ENCODE data around the gene OVOL1.

OVOL1 gene

GRCh38 chr11:65778431-65778900 lies 8.4 kb upstream of the OVOL1 start:
- DNase-seq: no peak

DNA sequence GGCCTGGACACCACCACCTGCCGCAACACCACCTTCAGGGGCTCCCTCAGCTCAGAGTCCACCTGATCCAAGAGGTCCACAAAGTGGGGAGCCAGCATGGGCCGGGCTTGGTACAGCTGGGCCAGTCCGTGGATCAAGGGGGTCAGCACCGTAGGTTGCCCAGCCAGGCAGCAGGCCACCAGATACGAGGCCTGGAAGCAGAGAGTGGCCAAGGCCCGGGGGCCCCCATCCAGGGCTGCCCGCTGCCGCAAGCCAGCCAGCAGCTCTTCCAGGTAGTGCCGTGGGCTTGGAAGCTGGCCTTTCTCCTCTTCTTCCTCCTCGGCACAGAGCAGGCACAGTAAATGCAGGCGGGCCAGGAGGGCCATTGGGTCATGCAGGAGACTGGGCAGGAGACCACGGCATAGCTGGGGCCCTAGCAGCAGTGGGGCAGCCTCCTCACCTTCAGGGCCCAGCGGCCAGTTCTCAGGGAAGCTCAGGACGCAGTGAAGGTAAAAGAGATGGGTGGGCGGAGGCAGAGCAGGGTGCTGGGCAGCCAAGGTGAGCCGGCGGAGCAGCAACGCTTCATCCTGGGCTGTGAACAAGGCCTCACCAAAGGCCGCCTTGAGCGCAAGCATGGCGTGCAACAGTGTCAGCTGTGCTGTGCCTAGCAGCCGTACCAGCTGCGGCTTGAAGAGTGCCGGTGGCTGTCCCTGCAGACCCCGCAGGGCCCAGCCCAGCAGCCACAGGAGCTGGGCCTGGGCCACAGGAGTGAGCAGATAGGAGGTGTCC lies 7.8 kb upstream of the OVOL1 start:
- no peak for DNase-seq

DNA sequence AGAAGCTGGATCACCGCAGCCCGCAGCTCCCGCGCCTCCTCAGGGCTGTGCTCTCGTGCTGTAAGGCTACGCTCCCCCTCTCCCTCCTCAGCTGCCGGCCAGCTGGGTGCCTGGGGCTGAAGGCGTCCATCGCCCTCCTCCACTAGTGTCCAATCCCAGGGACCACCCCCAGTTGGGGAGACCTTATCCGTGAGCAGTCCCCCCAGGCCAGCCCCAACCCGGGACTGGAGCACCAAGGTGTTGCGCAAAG lies 7.3 kb upstream of the OVOL1 start:
- no peak for DNase-seq

GRCh38 chr11:65779919-65780769 lies 6.7 kb upstream of the OVOL1 start:
- peak; percentile 54 for DNase-seq

DNA sequence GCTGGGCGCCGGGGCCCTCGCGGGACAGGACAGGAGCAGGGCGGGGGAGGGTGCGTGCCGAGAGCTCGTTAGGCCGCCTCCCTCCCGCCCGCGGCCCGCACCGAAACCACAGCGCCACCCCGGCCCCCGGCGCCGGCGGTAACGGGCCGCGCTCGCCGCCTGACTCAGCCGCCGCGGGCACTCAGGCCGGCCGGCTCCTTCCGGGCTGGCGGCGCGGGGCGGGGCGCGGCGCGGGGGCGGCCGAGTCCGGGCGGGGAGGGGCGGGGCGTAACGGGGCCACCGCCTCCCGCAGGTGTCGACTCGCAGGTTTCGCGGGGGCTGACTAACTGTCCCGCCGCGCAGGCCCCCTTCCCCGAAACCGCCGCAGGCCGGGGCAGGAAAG lies 6.1 kb upstream of the OVOL1 start, which contains the start of gene AP5B1:
AP5B1 (minus strand) TSS at position 207 of the 382 bp plus-strand sequence. CDS start 385 bp downstream, outside the sequence.
- no peak for DNase-seq

GRCh38 chr11:65781152-65781961 lies 5.5 kb upstream of the OVOL1 start:
- DNase-seq: no peak

DNA sequence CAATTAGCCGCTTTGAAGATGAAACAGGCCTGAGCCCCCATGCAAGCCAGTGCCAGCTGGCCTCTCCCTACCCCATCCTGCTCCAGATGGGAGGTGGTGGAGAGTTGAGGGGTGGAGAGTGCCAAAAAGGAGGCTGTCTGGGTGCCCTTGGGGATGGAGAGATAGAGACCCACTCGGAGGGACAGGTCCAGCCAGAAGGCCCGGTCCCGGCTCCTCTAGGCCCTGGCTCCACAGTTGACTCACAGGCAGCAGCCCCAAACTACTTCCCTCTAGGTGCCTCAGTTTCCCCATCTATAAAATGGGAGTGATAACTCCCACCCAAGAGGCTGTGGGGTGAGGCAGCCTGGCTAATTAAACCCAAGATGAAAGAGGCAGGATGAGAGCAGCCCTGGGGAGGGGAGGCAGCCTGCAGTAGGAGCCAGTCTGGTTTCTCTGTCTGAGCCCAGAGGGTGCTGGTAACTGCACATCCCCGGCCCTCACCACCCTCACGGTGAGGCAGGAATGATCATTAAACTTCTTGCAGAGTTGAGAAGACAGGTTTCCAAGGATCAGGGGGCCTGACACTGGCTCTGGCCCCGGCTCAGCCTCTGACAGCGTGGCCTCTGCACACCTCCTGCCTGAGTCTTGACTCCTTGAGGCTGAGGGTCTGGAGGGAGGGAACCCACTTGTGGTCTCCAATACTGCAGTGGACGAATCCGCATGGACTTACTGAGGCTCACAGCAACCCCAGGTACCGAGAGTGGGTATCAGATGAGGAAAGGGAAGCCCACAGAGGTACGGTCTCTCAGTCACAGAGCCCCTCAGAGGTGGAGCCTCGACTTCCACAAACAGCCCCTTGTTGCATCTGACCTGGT lies 4.7 kb upstream of the OVOL1 start:
- no peak for DNase-seq

DNA sequence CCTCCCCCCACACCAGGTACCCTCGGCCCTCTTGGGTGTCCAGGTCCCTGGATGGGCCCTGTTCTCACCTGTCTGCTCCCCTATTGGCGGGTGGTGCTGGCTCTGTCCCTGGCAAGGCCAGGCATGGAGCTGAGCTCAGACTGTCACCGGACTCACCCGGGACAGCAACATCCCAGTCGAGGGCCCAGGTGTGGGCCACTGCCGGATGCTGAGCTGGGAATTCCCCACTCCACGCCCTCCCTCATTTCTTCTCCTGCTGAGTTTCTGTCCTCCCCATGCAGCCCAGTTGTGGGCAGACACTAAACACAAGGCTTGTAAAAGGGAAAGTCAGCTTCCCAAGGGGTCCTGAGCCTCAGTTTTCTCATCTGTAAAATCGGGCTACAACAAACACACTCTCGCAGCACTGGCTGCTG lies 4.0 kb upstream of the OVOL1 start:
- no peak for DNase-seq

DNA sequence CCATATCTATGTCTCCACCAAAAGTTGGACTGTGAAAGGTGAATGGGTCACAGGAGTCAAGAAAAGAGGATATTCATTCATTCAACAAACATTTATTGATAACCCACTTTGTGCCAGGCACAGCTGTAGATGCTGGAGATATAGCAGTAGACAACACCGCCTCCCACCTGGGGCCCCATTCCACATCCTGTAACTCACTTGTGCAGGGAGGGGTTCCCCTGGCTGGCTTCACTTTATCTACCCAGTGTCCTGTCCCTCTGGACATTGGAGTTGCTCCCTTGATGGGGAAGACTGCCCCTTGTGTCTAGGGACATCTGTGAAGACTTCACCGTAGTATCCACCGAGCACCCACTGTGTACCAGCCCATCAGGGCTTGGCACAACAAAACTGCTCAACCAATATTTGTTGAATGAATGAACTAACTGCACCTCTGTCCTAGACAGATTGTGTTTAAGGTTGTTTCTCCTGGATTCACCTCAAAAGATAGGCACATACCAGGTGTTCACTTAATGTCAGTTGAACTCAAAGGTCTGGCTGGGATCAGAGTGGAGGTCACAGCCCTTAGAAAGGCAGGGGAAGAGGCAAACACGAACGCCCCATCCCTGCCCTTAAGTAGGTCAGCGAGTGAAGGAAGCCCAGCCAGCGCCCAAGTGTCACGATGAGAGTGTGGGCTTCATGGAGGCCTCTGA lies 1.4 kb upstream of the OVOL1 start:
- no peak for DNase-seq

DNA sequence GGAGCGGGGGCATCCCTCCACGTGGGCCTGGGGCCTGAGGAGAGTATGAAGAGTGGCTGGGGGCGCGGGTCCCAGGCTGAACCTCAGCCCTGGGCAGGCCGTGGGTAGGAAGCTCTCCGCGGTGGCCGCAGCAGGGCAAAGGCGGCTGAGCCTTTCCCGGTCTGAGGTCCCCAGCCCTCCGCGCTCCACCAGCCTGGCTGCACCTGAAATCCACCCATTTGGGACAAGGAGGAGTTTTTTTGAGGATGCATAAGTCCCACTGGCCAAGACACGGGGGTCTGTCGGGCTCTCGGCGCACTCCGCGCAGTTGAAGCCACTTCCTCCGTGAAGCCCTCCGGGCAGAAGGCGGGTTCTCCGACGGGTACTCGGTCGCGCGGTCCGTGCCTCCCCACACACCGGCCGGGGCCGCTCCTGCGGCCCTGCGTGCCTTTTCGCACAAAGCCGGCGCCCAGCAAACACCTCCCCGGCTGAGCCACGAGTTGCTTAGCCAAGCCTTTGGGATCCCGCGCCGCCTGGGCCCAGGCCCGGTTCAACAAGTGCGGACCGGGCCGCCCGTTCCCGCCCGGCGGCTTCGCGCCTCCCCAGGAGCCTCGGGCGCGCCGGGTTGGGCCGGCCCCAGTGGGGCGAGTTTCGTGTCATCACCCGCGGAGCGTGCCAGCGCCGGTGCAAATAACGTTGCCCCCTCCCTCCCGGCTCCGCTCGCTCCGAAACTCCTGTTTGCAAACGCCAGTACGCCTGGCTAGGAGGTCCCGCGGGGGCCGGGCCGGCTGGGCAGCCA lies 666 bp upstream of the OVOL1 start:
- DNase-seq: no peak

DNA sequence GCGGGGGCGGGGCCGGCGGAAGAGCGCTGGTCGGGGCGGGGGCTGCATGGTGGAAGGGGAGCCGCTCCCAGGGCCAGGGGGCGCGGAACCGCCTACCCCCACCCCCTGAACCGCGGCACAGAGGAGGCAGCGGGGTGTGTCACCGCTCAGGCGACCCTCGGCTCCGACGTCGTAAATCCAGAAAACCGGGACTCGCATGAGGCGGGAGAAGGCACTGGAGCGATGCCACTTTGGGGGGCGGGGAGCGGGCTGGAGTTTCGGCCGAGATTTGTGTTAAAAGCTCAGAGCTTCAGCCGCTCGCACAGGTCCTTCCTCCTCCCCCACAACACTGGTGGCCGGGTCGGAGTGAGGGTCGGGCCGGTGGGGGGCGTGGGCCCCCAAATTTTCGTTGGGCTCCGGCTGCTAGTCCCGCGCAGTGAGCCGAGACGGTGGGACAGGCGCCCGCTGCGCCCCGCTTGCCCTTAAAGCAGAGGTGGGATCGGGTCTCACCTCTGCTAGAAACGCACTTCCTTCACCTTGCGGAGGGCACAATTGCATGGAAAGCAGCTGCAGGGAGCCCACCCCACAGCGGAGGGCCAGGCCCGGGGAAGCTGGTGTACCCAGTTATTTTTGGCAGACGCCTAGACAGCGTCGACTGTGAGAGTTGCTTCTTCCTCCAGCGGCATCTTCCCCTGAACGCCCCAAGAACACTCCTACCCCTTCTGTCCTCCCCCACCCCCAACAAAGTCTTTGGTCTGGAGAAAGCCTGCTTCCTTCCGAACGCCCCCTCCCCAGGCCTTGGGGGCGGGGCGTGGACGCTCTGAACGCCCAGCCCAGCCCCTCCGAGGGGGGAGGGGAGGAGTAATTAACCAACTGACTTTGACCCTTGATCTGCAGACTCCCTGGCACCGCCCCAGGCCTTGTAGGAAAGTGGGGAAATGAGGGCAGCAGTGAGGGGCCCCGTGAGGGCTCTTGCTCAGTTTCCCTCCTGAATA lies 1.1 kb downstream of the OVOL1 start:
- no peak for DNase-seq

DNA sequence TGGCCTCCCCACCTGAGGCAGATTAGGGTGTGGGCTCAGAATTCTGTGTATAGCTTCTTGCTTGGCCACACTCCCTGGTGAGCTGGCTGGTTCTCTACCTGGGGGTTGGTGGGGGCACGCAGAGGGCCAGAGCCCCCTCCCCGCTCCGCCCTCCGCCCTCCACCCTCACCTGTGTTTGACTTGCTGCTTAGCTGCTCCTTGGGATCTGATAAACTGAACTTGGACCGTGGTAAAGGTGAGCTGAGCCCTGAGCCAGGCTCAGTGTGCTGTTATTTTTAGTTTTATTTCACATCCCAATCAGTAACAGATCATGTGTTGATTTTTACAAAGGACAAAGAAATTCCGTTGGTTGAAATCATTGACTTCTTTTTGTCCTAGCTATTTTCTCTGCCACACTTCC lies 2.0 kb downstream of the OVOL1 start:
- no peak for DNase-seq

GRCh38 chr11:65789230-65790103 lies 2.6 kb downstream of the OVOL1 start:
- no peak for DNase-seq

DNA sequence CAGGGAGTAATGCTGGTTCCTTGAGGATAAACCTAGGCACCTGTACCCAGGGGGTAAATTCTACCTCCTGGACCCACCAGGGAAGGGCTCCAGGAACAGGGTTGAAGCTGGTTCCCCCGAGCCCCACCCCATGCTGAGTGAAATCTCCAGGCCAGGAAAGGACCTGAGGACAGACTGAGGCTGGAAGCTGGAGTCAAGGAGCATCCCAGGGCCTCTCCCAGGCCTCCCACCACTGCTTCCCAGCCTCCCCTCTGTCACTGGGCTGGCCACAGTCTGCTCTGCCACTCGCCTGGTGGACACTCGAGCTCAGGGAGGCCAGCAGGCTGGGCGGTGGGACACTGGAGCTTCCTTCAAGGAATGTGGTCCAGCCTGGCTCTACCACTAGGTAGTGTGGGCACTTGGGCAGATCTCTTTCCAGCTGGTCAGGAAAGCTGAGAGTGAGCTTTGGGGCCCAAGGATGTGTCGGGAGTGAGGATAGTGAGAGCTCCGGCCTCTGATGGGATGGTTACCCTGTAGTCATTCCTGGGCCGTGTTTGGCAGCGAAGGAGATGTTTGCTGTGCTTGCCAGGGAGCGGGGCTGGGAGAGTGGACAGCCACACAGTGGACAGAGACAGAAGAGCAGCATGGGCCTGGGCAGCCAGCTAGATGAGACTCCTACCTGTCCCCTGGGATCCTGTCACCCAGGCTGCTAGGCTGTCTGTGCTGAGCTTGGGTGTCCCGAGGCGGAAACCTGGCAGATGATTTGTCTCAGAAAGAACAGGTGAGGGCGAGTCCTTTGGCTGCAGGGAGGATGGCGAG lies 3.4 kb downstream of the OVOL1 start:
- DNase-seq: no peak

- DNase-seq: no peak
Observed at GRCh38 chr11:65790902-65791650, 4.2 kb downstream of the OVOL1 start.

GRCh38 chr11:65791719-65792213 lies 4.9 kb downstream of the OVOL1 start:
- peak; percentile 82 for DNase-seq

DNA sequence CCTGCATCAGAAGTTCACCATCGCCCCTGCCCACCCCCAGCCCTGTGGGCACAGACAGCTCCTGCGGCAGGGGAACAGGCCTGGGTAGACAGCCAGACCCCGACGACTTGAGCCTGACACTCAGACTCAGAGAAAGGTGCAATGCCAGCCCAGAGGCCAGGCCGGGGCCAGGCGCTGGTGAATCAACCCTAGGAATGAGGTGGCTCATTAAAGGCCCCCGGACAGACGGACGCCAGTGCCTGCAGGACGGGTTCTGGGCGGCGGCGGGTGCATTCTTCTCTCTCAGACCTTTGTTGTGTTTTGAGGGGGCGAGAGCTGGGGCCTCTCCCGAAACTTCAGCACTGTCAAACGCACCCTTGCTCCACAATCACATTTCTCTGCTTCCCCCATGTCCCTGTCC lies 5.6 kb downstream of the OVOL1 start:
- no peak for DNase-seq
